Epithelial cell of prostate (primary cell): ENCODE results near the gene CPEB4.

Source experiments
- DNase-seq: peaks from one replicate; pipeline ENCODE4 v3.0.0-alpha.2; 2011; ENCODE audit warnings: low read depth, low spot score
- H3K27ac ChIP-seq: fragments of 450-650 bp; 2 replicates; pipeline ENCODE4 v1.5.1; 2017; ENCODE audit warnings: mild to moderate bottlenecking

CPEB4 gene

DNA sequence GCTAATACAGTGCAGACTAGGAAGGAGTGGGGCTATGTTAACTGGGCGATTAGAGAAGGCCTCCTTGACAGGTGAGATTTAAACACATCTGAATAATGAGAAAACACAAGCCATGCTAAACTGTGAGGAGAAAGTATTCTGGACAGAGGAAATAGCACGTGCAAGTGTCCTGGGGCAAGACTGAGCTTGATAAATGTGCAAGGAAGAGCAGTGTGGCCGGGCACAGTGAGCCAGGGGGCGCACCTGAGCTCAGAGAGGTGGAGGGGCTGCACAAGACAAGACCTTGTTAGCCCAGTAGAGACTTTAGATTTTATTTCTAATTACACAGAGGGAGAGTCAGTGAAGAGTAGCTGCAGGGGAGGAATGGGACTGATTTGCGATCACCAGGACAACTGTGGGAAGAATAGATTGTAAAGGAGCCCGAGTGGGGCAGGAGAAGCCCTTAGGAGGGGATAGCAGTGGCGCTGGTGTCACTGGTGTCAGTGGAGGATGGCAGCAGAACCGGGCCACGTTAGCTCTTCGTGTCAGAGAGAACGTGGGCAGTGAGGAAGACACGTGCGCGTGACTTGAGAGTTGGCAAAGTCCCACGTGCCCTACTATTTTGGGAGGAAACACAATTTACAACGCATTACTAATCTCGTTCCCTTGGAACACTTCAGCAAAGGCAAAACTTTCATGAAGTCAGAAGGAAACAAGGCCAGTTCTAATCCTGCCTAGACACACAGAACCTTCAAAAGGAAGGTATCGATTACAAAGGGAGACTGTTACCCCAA lies 82.9 kb downstream of the CPEB4 start:
- H3K27ac ChIP-seq: no peak overlapping the region

GRCh38 chr5:173971681-173972345 lies 83.7 kb downstream of the CPEB4 start:
- no peak for DNase-seq
- H3K27ac ChIP-seq: no peak overlapping the region

More for the DNA sequence above, 82.9 kb downstream of the CPEB4 start:
- DNase-seq: no peak

DNA sequence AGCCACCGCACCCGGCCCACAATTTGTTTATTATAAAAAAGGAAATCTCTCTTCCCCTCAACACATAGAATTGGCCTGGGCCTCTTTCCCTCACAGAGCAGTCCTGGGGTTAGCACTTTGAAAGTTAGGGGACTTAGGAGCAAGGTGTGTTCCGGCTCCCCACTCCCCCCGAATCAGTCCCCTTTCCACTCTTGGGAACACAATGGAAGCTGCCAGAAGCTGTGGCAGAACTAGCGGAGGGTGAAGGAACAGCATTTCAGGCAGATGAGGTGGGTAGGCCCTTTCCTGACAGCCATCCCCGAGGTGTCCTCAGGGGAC lies 84.4 kb downstream of the CPEB4 start:
- H3K27ac ChIP-seq: no peak overlapping the region

DNA sequence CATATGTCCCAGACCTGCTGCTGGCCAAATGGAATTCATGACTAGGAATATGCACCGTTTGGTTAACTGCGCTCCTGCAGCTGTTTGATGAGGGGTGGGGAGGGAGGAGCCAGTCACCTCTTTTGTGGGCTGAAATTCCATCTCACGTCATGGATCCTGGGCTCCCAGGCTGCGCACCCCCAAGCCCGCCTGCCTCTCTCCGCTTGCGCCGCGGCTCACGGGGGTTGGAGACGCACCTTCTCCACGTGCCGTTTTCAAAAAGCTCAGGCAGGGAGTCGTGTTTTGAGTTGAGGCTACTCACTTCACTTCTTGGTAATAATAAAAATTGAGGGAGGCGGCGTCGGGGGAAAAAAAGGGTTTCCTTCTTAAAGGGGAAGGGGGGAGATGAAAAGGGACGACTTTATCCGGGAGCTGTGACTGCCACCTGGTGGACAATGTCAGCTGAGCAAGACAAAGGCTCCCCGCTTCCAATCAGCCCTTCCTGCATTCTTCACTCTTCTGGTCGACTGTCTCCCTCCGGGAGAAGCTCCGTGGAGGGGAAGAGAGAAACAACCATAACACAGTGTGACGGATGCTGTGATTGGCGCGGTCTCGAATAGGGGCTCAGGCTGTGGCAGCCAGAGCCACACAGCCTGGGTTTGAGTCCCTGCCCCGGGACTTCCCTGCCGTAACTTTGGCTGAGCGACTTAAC lies 84.9 kb downstream of the CPEB4 start:
- H3K27ac ChIP-seq: no peak overlapping the region
- DNase-seq: no peak

More for the DNA sequence above, 84.4 kb downstream of the CPEB4 start:
- no peak for DNase-seq

DNA sequence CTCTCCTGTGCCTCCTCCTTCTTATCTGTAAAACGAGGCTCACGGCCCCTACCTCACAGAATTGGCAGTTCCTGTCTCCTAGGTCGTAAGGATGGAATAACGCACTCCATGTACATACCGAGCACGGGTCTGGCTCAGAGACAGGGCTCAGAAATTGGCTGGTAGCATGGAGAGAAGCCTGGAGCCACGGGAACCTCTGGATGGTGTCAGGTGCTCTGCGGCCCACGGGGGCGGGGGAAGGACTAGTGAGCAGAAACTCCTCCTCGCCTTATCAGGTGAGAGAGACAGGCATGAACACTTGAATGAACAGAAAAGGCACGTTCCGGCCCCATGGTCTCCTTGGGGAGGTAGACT lies 85.4 kb downstream of the CPEB4 start:
- no peak for DNase-seq
- H3K27ac ChIP-seq: no peak overlapping the region

DNA sequence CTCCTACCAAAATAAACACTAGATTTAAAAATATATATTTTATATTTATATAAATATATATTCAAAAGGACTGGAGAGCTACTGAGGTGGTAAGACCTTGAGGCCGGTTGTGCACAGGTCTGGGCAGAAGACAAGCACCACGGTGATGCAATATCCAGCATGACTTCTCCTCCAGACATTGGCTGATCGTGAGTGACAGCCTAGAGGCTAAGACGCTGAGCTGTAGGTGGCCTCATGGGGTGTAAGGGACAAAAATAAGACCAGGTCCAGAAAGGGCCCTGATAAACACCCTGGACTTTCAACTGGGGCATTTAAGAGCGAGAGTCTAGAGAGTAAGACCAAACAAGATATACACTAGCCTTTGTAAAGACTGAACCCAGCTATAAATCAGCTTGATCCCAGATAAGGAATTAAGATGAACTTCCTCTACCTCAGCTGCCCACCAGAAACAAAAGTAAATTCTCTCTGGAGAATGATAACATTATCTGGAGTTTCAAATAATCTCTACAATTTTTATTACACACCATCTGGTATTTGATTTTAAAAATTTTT lies 86.6 kb downstream of the CPEB4 start:
- no peak overlapping the region for H3K27ac ChIP-seq
- no peak for DNase-seq

DNA sequence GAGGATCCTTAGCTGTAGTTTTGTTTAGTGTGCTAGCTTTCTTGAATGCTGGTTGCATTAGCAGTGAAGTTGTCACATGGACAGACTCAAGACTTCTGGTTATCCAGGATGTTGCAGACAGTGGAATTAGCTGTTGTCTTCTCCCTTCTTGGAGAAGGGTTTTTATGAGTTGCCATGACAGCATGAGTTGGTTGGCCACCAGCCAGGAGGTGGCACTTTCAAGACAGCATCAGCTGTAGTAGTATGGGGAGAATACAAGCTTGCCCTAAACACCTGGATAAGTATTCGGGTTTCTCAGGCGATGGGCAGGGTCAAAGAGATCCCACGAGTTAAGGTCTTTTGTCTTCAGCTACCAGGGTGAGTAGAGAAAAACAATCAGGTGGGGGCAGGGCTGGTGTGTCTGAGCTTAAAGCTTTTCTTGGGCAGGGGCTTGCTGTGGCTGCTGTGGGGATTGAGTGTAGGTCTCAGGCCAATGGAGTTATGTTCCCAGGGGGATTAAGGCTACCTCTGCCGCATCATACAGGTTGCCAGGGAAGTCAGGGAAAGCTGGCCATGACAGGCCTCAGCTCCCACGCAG lies 93.1 kb downstream of the CPEB4 start:
- DNase-seq: no peak
- no peak overlapping the region for H3K27ac ChIP-seq

GRCh38 chr5:173984218-173984617 lies 96.1 kb downstream of the CPEB4 start:
- no peak for DNase-seq
- H3K27ac ChIP-seq: no peak overlapping the region

DNA sequence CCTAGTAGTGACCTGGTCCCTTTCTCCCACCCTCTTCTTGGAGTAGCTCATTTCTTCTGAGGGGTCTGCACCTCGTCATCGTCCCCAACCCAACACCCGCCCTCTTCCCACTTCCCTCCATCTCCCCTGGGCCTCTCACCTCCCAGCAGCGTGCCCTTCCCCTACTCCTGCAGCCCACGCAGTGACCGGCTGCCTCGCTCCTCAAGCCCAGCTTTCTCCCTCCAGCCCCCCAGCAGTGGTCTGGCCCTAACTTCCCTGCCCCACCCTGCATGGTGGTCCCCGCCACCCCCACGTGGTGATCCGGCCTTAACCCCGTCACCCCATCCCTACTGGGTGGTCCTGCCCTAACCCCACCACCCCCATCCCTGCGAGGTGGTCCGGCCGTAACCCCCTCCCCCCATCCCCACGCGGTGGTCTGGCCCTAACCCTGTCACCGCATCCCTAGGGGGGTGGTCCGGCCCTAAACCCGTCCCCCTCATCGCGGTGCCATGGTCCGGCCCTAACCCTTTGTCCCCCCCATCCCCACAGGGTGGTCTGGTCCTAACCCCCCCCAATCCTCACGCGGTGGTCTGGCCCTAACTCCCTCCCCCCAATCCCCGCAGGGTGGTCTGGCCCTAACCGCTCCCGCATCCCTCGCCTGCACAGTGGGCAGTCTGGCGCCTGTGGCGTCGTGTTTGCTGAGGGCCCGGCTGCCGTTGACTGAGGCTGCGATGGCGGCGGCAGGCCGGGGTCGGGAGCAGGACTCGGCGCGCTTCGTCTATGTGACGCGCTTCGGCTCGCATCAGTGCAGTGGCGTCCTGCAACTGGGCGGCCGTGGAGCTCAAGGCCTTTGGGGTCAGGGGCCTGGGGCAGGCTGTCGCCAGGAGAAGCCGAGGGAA lies 100.6 kb downstream of the CPEB4 start, which contains the start of gene C5orf47:
Gene C5orf47 (plus strand): TSS at position 617 of the 878 bp plus-strand sequence. CDS start 94 bp downstream, at position 711.
- DNase-seq: no peak
- no peak within 1 kb of the TSS for H3K27ac ChIP-seq

- no peak overlapping the region for H3K27ac ChIP-seq
- no peak for DNase-seq
Observed at GRCh38 chr5:173989432-173990082, 101.4 kb downstream of the CPEB4 start.

DNA sequence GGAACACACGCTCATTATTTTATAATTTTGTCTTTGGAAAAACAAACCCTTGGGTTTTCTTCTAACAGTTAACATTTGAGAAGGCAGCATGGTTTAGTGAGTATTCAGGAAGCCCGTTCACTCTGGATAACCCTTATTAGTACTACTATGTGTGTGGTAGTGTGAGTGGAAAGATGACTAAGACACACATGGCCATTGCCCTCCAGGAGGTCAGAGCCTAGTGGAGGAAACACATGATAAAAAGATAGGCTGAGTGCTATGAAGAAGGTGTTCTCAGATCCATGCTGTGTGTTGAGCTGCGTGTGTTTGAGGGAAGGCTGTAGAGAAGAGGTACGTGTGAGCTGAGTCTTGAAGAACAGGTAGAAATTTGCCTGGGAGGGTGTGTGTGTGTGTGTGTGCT lies 109.2 kb downstream of the CPEB4 start:
- no peak for DNase-seq
- no peak overlapping the region for H3K27ac ChIP-seq

DNA sequence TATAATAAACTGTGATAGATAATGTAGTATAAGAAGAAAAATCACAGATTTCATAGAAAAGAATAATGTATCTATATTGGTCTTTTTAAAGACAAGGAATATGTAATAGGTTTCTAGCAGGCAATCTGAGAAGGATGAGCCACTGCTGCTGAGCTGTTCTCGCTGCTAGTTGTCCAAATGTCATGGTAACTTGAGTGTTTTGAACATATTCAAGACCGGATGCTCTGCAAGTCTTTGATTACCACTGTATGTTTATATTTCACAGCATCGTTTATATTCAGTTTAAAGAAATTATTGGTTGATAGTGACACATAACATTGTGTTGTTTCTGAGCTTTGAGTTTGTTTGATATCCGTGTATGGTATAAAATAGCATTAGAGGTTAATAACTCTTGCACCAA lies 110.4 kb downstream of the CPEB4 start:
- no peak for DNase-seq
- no peak overlapping the region for H3K27ac ChIP-seq

DNA sequence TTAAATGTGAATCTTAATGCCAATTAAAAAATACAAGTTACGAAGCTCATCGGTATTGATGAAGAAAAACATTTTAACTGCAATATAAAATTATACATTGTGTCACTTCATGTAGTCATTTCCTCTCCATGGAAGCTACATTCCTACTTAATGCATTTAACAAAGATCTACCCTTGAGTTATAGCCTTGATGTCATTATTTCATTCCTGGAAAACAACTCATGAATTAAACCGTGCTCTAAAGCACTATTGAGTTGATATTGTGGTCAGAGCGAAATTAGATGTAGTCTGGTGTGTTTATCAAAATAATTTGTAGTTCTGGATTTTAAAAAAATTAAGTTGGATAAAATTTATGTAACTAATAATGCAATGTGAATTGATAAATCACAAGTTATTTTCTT lies 111.9 kb downstream of the CPEB4 start:
- H3K27ac ChIP-seq: no peak overlapping the region
- DNase-seq: no peak

DNA sequence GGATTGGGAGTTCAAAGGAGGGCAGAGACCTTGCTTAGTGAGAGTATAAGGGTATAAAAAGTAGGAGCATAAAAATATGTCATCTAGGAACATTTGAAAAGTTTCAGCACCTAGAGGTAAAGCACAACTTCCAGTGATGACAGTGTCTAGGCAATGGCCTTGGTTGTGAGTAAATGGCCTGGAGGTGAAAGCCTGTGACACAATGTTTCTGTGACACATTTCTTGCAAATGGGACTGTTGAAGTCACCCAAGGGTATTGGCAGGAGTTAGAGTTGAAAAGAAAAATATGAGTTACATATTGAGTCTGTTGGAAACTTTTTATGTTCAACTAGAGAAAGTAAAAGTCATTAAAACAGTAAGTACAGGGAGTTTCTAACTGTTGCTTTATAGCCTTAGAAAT lies 115.6 kb downstream of the CPEB4 start:
- no peak for DNase-seq
- no peak overlapping the region for H3K27ac ChIP-seq

DNA sequence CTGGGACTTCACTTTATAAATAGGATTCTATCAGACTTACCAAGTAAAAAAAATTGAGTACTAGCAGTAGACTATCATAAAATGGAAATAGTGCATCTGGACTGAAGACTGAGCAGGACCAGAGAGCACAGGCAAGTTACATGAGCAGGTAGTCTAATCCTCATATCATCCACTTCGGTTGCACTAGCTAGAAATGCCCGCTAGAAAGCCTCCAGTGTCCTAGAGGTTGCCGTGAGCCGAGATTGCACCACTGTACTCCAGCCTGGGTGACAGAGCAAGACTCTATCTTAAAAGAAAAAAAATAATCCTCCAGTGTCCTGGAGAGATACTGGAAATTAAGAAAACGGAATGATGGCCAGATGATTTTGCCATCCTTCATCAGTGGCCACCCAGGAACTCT lies 120.8 kb downstream of the CPEB4 start:
- no peak overlapping the region for H3K27ac ChIP-seq
- DNase-seq: no peak

DNA sequence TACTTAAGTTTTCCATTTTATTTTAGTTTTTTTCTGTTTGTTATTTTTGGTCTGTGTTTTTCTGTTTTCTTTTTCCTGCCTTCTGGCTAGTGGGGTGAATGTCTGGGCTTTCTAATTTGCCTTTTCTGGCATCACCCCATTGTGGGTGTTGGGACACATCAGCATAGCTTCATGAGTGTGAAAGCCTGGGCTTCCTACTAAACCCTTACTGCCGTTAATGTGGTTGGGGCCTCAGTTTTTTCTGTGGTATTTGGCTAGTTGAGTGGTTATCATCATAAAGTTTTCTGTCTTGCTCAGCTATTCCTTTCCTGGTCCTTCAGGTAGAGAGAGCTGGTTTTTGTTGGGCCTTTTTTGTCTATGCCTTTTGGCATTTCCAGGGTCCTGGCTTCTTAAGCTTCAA lies 122.2 kb downstream of the CPEB4 start:
- no peak for DNase-seq
- no peak overlapping the region for H3K27ac ChIP-seq

DNA sequence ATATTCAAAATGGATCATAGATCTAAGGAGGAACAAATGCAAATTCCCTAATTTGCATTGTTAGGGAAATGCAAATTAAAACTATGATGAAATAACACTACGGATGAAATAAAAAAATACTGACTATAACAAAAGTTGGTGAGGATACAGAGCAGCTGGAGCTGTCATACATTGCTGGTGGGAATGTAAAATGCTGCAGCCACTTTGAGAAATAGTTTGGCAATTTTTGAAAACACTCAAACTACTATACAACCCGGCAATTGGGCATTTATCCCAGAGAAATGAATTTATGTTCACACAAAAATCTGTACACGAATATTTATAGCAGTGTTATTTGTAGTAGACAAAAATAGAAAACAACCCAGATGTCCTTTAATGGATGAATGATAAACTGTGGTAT lies 123.3 kb downstream of the CPEB4 start:
- no peak for DNase-seq
- no peak overlapping the region for H3K27ac ChIP-seq
